Measurements from ENCODE around the gene SORCS1.

Gene SORCS1

DNA sequence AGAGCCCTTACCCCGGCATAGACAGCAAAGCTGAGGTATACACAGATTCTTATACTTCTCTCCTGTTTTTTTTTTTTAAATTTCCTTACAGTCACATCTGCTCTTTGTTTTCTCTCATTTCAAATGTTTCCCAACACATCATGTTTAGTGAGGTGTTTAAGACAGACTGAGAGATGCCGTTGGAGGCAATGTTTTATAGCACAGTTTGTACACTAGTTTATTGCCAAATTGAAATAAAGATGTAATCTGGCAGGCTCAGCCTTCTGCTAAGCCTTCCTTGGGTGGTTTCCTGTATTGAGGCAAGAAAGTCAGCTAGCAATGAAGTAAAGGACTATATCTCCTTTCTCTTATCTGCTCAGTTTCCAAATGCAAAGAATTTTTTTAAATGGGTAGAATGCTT lies 393.4 kb downstream of the SORCS1 start:
- Mint-ChIP-seq H3K27ac (no peak overlapping the region), H3K36me3 (ENCODE audit: low read depth) (no peaks in the 10 kb centered on the region), H3K9me3 (no peaks in the 10 kb centered on the region), H3K27me3 (ENCODE audit: low read depth) (peaks cover 9% of the 10 kb centered on the region), H3K4me1 (no peaks in the 10 kb centered on the region), H3K4me3 (no peak overlapping the region)
- TF ChIP-seq, protein P1, sequence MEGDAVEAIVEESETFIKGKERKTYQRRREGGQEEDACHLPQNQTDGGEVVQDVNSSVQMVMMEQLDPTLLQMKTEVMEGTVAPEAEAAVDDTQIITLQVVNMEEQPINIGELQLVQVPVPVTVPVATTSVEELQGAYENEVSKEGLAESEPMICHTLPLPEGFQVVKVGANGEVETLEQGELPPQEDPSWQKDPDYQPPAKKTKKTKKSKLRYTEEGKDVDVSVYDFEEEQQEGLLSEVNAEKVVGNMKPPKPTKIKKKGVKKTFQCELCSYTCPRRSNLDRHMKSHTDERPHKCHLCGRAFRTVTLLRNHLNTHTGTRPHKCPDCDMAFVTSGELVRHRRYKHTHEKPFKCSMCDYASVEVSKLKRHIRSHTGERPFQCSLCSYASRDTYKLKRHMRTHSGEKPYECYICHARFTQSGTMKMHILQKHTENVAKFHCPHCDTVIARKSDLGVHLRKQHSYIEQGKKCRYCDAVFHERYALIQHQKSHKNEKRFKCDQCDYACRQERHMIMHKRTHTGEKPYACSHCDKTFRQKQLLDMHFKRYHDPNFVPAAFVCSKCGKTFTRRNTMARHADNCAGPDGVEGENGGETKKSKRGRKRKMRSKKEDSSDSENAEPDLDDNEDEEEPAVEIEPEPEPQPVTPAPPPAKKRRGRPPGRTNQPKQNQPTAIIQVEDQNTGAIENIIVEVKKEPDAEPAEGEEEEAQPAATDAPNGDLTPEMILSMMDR (IDR thresholded peaks at IDR 0.05; ENCODE audit: unreplicated experiment in 3 of 3): no peak

GRCh38 chr10:106768204-106768603 lies 396.3 kb downstream of the SORCS1 start:
- no peak overlapping the region for H3K4me3 Mint-ChIP-seq
- TF ChIP-seq, protein P1 (IDR thresholded peaks at IDR 0.05; ENCODE audit: unreplicated experiment in 3 of 3): no peak

GRCh38 chr10:106765928-106766327 lies 398.6 kb downstream of the SORCS1 start:
- peaks cover 4% of the 10 kb centered on the region for H3K4me1 Mint-ChIP-seq
- TF ChIP-seq, protein P1 (IDR thresholded peaks at IDR 0.05; ENCODE audit: unreplicated experiment in 3 of 3): no peak
- H3K36me3 Mint-ChIP-seq (ENCODE audit: low read depth): no peaks in the 10 kb centered on the region

More at GRCh38 chr10:106768204-106768603, 396.3 kb downstream of the SORCS1 start:
- H3K27ac Mint-ChIP-seq: no peak overlapping the region
- H3K4me1 Mint-ChIP-seq: no peaks in the 10 kb centered on the region
- no peaks in the 10 kb centered on the region for H3K36me3 Mint-ChIP-seq (ENCODE audit: low read depth)
- no peaks in the 10 kb centered on the region for H3K9me3 Mint-ChIP-seq
- no peaks in the 10 kb centered on the region for H3K27me3 Mint-ChIP-seq (ENCODE audit: low read depth)

DNA sequence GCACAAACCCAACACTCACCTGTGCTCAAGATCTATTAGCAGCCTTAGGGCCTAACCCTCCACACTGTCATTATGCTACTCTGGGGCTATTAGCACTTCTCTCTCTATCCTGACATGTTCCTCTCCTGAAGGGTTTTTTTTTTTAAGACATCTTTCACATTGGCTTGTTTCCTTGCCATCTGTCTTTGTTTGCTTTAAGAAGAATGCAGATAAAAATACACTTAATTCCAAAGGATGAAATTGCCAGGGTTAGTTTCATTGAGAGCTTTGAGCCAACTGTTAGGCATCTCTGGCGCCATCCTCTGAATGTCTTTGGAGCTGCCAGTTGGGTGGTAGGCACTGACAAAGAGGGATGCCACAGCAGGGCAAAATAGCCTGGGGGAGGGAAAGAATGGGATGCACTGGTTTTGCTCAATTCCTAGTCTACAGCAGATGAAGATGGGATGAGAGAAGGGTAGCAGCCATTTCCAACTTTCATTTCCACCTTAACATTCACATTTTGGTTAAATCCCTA lies 399.2 kb downstream of the SORCS1 start:
- Mint-ChIP-seq H3K27me3 (ENCODE audit: low read depth) (no peaks in the 10 kb centered on the region), H3K9me3 (no peaks in the 10 kb centered on the region), H3K36me3 (ENCODE audit: low read depth) (no peaks in the 10 kb centered on the region), H3K4me3 (no peak overlapping the region), H3K27ac (no peak overlapping the region), H3K4me1 (peaks cover 4% of the 10 kb centered on the region)
- TF ChIP-seq, protein P1 (IDR thresholded peaks at IDR 0.05; ENCODE audit: unreplicated experiment in 3 of 3): no peak

More at GRCh38 chr10:106765928-106766327, 398.6 kb downstream of the SORCS1 start:
- Mint-ChIP-seq H3K27me3 (ENCODE audit: low read depth) (no peaks in the 10 kb centered on the region), H3K27ac (no peak overlapping the region), H3K4me3 (no peak overlapping the region), H3K9me3 (no peaks in the 10 kb centered on the region)

DNA sequence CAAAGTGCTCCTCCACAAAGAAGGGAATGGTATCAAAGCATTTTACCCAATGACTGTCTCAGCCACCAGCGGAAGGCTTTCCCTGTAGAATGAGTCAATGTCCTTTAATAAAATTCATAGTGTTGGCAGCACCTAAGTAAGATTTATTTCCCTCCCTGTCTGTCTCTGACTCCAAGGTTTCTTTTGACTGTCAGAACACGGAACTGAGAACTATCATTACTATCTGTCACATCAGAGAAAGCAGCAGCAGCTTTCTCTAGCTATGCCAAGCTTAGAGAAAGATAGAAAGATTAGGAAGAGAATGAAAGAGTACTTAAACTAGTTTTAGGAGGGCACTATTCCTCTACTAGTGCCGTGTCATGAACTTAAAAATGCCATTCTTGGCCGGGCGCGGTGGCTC lies 400.1 kb downstream of the SORCS1 start:
- H3K9me3 Mint-ChIP-seq: no peaks in the 10 kb centered on the region
- TF ChIP-seq, protein P1 (IDR thresholded peaks at IDR 0.05; ENCODE audit: unreplicated experiment in 3 of 3): no peak
- no peak overlapping the region for H3K27ac Mint-ChIP-seq
- peaks cover 4% of the 10 kb centered on the region for H3K4me1 Mint-ChIP-seq
- H3K4me3 Mint-ChIP-seq: no peak overlapping the region
- H3K27me3 Mint-ChIP-seq (ENCODE audit: low read depth): no peaks in the 10 kb centered on the region
- H3K36me3 Mint-ChIP-seq (ENCODE audit: low read depth): no peaks in the 10 kb centered on the region

DNA sequence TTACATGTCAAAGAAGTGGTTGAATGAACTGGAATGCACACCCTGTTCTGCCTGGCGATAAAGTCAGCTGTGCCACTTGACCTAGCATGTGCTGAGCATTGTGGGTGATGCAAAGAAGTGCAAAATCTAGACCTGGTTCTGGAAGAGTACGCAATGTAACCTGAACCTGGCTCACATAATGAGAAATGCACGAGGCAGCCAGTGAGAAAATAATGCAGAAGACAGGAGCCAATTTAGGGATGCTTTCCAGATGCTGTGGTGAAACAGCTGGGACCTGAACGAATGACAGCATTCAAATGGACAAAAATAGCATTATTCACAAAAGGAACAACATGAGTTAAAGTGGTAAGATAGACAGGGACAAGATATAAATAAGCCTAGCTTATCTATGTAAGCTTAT lies 402.6 kb downstream of the SORCS1 start:
- Mint-ChIP-seq H3K27ac (no peak overlapping the region), H3K27me3 (ENCODE audit: low read depth) (no peaks in the 10 kb centered on the region), H3K36me3 (ENCODE audit: low read depth) (no peaks in the 10 kb centered on the region), H3K4me3 (no peak overlapping the region), H3K9me3 (no peaks in the 10 kb centered on the region), H3K4me1 (peaks cover 4% of the 10 kb centered on the region)
- TF ChIP-seq, protein P1 (IDR thresholded peaks at IDR 0.05; ENCODE audit: unreplicated experiment in 3 of 3): no peak

All from nephron (organoid).